ENCODE data around the gene TRABD2B.

The TRABD2B gene

GRCh38 chr1:47774986-47775834, 222.0 kb downstream of the TRABD2B start:
- no peak for DNase-seq (ENCODE audit: low spot score)

- DNase-seq (ENCODE audit: low spot score), result no peak
Observed at GRCh38 chr1:47772960-47773682, 224.1 kb downstream of the TRABD2B start.

GRCh38 chr1:47772281-47772680, 224.9 kb downstream of the TRABD2B start:
- DNase-seq (ENCODE audit: low spot score), result no peak

GRCh38 chr1:47771751-47772150, 225.4 kb downstream of the TRABD2B start:
- no peak for DNase-seq (ENCODE audit: low spot score)

- DNase-seq (ENCODE audit: low spot score), result no peak
Observed at GRCh38 chr1:47769983-47770382, 227.2 kb downstream of the TRABD2B start.

- no peak for DNase-seq (ENCODE audit: low spot score)
Observed at GRCh38 chr1:47769295-47769694, 227.9 kb downstream of the TRABD2B start.

- DNase-seq (ENCODE audit: low spot score), result no peak
Observed at GRCh38 chr1:47767741-47768100, 229.5 kb downstream of the TRABD2B start.

GRCh38 chr1:47766832-47767740, 230.1 kb downstream of the TRABD2B start:
- no peak for DNase-seq (ENCODE audit: low spot score)

GRCh38 chr1:47765742-47766485, 231.3 kb downstream of the TRABD2B start:
- no peak for DNase-seq (ENCODE audit: low spot score)

GRCh38 chr1:47765236-47765635, 231.9 kb downstream of the TRABD2B start:
- no peak for DNase-seq (ENCODE audit: low spot score)

GRCh38 chr1:47764461-47765046, 232.6 kb downstream of the TRABD2B start:
- DNase-seq (ENCODE audit: low spot score), result no peak

- no peak for DNase-seq (ENCODE audit: low spot score)
Observed at GRCh38 chr1:47763591-47764171, 233.5 kb downstream of the TRABD2B start.

GRCh38 chr1:47761974-47762373, 235.2 kb downstream of the TRABD2B start:
- no peak for DNase-seq (ENCODE audit: low spot score)

- DNase-seq (ENCODE audit: low spot score), result no peak
Observed at GRCh38 chr1:47761201-47761930, 235.8 kb downstream of the TRABD2B start.

- DNase-seq (ENCODE audit: low spot score), result no peak
Observed at GRCh38 chr1:47759936-47760629, 237.1 kb downstream of the TRABD2B start.

- no peak for DNase-seq (ENCODE audit: low spot score)
Observed at GRCh38 chr1:47759251-47759935, 237.8 kb downstream of the TRABD2B start.

GRCh38 chr1:47758341-47759250, 238.6 kb downstream of the TRABD2B start:
- DNase-seq (ENCODE audit: low spot score), result no peak
